HepG2 (cell line): ENCODE measurements around the gene TACO1. TPM values are rescaled to one million over a fixed set of nuclear protein-coding genes. Genes with fewer than 3 reads are reported as not detected.

Experiments
- CBX5 ChIP-seq: sonication (generic); formaldehyde crosslinking; IDR thresholded peaks from 2 replicates; pipeline ENCODE4 v1.4.0; 2020; ENCODE audit warnings: missing genetic modification reagents, borderline replicate concordance
- MED1 ChIP-seq: sonication (generic); formaldehyde crosslinking; IDR thresholded peaks from 2 replicates; pipeline ENCODE4 v1.4.0; 2020; ENCODE audit warnings: missing genetic modification reagents
- MEIS2 ChIP-seq: sonication (generic); formaldehyde crosslinking; IDR thresholded peaks from 2 replicates; pipeline ENCODE4 v1.9.0; 2021; ENCODE audit warnings: mild to moderate bottlenecking, missing genetic modification reagents
- MIER3 ChIP-seq: IDR thresholded peaks from 2 replicates; pipeline ENCODE4 v1.6.1; 2016; ENCODE audit warnings: missing compliant biosample characterization, borderline replicate concordance
- SMYD3 ChIP-seq: sonication (generic); formaldehyde crosslinking; IDR thresholded peaks from 2 replicates; pipeline ENCODE4 v1.8.1; 2023; ENCODE audit warnings: mild to moderate bottlenecking, missing genetic modification reagents
- ZNF230 ChIP-seq: sonication (generic); formaldehyde crosslinking; IDR thresholded peaks from 2 replicates; pipeline ENCODE4 v1.4.0; 2020; ENCODE audit warnings: mild to moderate bottlenecking, missing genetic modification reagents
- ZNF331 ChIP-seq: sonication (generic); formaldehyde crosslinking; IDR thresholded peaks from 2 replicates; pipeline ENCODE4 v1.4.0; 2020; ENCODE audit warnings: missing genetic modification reagents
- ZNF460 ChIP-seq: sonication (generic); formaldehyde crosslinking; IDR thresholded peaks from 2 replicates; pipeline ENCODE4 v1.5.1; 2020; ENCODE audit warnings: missing genetic modification reagents, mild to moderate bottlenecking, borderline replicate concordance
- ZNF704 ChIP-seq: sonication (generic); formaldehyde crosslinking; IDR thresholded peaks from 2 replicates; pipeline ENCODE4 v1.8.1; 2023; ENCODE audit warnings: mild to moderate bottlenecking, inconsistent platforms, moderate library complexity, missing genetic modification reagents, borderline replicate concordance
- ZNF784 ChIP-seq: sonication (generic); formaldehyde crosslinking; IDR thresholded peaks from 2 replicates; pipeline ENCODE4 v1.5.1; 2020; ENCODE audit warnings: missing genetic modification reagents, mild to moderate bottlenecking, borderline replicate concordance
- ZSCAN29 ChIP-seq: sonication (generic); formaldehyde crosslinking; conservative IDR thresholded peaks from 2 replicates; pipeline ENCODE4 v1.4.0; 2020; ENCODE audit warnings: mild to moderate bottlenecking, missing genetic modification reagents
- polyA plus RNA-seq, 8 experiments: library from polyadenylated mRNA; depleted of rRNA in 3 of 8; stranded (reverse) in 7 of 8; unstranded in 1 of 8; fragments of >200 nt; fragmentation: Illumina TruSeq in 4 of 8; extraction: Trizol in 4 of 8; gene quantifications; 2 replicates each; pipeline versions ENCODE4 v1.2.1 to v1.2.3, GENCODE V29; 2011 to 2016; ENCODE audit warnings: low read depth in 4 of 8, missing spikeins in 1 of 8, mixed read lengths in 1 of 8; ENCODE audit not compliant: insufficient read depth in 1 of 8
- total RNA-seq, 5 experiments: library from RNA; depleted of rRNA; stranded (reverse); fragments of >200 nt; fragmentation: Illumina TruSeq; extraction: Trizol; gene quantifications; 2 replicates each; pipeline ENCODE4 v1.2.3, GENCODE V29; 2016; ENCODE audit warnings: low read depth in 1 of 5
- TF ChIP-seq, protein P1 (sequence below): IDR thresholded peaks from 2 replicates; pipeline ENCODE4 v1.6.1; 2016; ENCODE audit warnings: missing genetic modification reagents, missing compliant biosample characterization
- TF ChIP-seq, protein P2 (sequence below): sonication (generic); formaldehyde crosslinking; IDR thresholded peaks from 2 replicates; pipeline ENCODE4 v1.9.0; 2022; ENCODE audit warnings: missing genetic modification reagents, mild to moderate bottlenecking, borderline replicate concordance
- TF ChIP-seq, protein P3 (sequence below): IDR thresholded peaks from 2 replicates; pipeline ENCODE4 v1.6.1; 2016; ENCODE audit warnings: low read depth, control low read depth
- TF ChIP-seq, protein P4 (sequence below): sonication (generic); formaldehyde crosslinking; IDR thresholded peaks from 2 replicates; pipeline ENCODE4 v1.4.0; 2020; ENCODE audit warnings: mild to moderate bottlenecking, missing genetic modification reagents

The TACO1 gene
- total and polyA plus RNA-seq, 2 of the 13 experiments (the other 11 are each of a cell fraction or from before 2014, with no cell fraction given), result 34.7 to 53.6 TPM

- TF ChIP-seq ZSCAN29 (CRISPR knock-in tag) (peak; percentile 98), ZNF784 (CRISPR knock-in tag) (peak; percentile 74; the same call in 1 of the 2 replicates), MED1 (CRISPR knock-in tag) (peak; percentile 88), MEIS2 (CRISPR knock-in tag) (peak; percentile 64; the same call in 1 of the 2 replicates), ZNF460 (peak; percentile 29; the same call in 1 of the 2 replicates), ZNF230 (CRISPR knock-in tag) (0 out of 2 replicates have a peak, but pooled peaks have one; percentile 88), ZNF704 (CRISPR knock-in tag) (0 out of 2 replicates have a peak, but pooled peaks have one; percentile 88), ZNF331 (peak; percentile 73), CBX5 (peak; percentile 89), SMYD3 (CRISPR knock-in tag) (0 out of 2 replicates have a peak, but pooled peaks have one; percentile 80), MIER3 (CRISPR knock-in tag) (peak; percentile 89)
- TF ChIP-seq, protein P1, sequence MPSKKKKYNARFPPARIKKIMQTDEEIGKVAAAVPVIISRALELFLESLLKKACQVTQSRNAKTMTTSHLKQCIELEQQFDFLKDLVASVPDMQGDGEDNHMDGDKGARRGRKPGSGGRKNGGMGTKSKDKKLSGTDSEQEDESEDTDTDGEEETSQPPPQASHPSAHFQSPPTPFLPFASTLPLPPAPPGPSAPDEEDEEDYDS (CRISPR knock-in tag), result peak; percentile 49
- TF ChIP-seq, protein P2, sequence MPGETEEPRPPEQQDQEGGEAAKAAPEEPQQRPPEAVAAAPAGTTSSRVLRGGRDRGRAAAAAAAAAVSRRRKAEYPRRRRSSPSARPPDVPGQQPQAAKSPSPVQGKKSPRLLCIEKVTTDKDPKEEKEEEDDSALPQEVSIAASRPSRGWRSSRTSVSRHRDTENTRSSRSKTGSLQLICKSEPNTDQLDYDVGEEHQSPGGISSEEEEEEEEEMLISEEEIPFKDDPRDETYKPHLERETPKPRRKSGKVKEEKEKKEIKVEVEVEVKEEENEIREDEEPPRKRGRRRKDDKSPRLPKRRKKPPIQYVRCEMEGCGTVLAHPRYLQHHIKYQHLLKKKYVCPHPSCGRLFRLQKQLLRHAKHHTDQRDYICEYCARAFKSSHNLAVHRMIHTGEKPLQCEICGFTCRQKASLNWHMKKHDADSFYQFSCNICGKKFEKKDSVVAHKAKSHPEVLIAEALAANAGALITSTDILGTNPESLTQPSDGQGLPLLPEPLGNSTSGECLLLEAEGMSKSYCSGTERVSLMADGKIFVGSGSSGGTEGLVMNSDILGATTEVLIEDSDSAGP (CRISPR knock-in tag), result peak; percentile 57
- TF ChIP-seq, protein P3, sequence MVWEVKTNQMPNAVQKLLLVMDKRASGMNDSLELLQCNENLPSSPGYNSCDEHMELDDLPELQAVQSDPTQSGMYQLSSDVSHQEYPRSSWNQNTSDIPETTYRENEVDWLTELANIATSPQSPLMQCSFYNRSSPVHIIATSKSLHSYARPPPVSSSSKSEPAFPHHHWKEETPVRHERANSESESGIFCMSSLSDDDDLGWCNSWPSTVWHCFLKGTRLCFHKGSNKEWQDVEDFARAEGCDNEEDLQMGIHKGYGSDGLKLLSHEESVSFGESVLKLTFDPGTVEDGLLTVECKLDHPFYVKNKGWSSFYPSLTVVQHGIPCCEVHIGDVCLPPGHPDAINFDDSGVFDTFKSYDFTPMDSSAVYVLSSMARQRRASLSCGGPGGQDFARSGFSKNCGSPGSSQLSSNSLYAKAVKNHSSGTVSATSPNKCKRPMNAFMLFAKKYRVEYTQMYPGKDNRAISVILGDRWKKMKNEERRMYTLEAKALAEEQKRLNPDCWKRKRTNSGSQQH (CRISPR knock-in tag), result 0 out of 2 replicates have a peak, but pooled peaks have one; percentile 67
- TF ChIP-seq, protein P4, sequence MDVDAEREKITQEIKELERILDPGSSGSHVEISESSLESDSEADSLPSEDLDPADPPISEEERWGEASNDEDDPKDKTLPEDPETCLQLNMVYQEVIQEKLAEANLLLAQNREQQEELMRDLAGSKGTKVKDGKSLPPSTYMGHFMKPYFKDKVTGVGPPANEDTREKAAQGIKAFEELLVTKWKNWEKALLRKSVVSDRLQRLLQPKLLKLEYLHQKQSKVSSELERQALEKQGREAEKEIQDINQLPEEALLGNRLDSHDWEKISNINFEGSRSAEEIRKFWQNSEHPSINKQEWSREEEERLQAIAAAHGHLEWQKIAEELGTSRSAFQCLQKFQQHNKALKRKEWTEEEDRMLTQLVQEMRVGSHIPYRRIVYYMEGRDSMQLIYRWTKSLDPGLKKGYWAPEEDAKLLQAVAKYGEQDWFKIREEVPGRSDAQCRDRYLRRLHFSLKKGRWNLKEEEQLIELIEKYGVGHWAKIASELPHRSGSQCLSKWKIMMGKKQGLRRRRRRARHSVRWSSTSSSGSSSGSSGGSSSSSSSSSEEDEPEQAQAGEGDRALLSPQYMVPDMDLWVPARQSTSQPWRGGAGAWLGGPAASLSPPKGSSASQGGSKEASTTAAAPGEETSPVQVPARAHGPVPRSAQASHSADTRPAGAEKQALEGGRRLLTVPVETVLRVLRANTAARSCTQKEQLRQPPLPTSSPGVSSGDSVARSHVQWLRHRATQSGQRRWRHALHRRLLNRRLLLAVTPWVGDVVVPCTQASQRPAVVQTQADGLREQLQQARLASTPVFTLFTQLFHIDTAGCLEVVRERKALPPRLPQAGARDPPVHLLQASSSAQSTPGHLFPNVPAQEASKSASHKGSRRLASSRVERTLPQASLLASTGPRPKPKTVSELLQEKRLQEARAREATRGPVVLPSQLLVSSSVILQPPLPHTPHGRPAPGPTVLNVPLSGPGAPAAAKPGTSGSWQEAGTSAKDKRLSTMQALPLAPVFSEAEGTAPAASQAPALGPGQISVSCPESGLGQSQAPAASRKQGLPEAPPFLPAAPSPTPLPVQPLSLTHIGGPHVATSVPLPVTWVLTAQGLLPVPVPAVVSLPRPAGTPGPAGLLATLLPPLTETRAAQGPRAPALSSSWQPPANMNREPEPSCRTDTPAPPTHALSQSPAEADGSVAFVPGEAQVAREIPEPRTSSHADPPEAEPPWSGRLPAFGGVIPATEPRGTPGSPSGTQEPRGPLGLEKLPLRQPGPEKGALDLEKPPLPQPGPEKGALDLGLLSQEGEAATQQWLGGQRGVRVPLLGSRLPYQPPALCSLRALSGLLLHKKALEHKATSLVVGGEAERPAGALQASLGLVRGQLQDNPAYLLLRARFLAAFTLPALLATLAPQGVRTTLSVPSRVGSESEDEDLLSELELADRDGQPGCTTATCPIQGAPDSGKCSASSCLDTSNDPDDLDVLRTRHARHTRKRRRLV, result peak; percentile 56; the same call in 1 of the 2 replicates
These were observed 22.5 kb upstream of the TACO1 start (continued) for GRCh38 chr17:63578027-63578768.
